DND-41 (cell line): Measurements from ENCODE around the gene SENP2.
"Not testable (repeated sequence)": the region's sequence is repeated elsewhere in the genome, so short reads cannot be mapped to it uniquely, and the experiment has no call there.

Experiments used
- ATAC-seq: fragments of 200-7000 bp; cut with Tn5 transposase; 3 replicates; pipeline ENCODE4 v1.9.1; 2021; ENCODE audit warnings: low read depth; ENCODE audit not compliant: insufficient read depth
- DNase-seq: peaks from one replicate; pipeline ENCODE4 v3.0.0-alpha.2; 2020
- H2AFZ ChIP-seq: 2 replicates; pipeline ENCODE4 v1.6.0; 2012; ENCODE audit warnings: low read depth, low read length
- H3K27ac ChIP-seq: 2 replicates; pipeline ENCODE4 v1.5.1; 2012; ENCODE audit warnings: low read length, inconsistent platforms
- H3K27me3 ChIP-seq: fragments of 200-600 bp; sonication (generic); 2 replicates; pipeline ENCODE4 v1.6.0; 2012; ENCODE audit warnings: low read length, mild to moderate bottlenecking, inconsistent platforms; ENCODE audit not compliant: insufficient read depth, poor library complexity
- H3K36me3 ChIP-seq: 2 replicates; pipeline ENCODE4 v1.5.1; 2012; ENCODE audit warnings: low read length, inconsistent platforms; ENCODE audit not compliant: insufficient read depth
- H3K4me1 ChIP-seq: 2 replicates; pipeline ENCODE4 v1.5.1; 2012; ENCODE audit warnings: mild to moderate bottlenecking, low read length; ENCODE audit not compliant: insufficient read depth
- H3K4me2 ChIP-seq: 2 replicates; pipeline ENCODE4 v1.6.0; 2012; ENCODE audit warnings: mild to moderate bottlenecking, moderate library complexity, low read length, inconsistent platforms; ENCODE audit not compliant: insufficient read depth
- H3K4me3 ChIP-seq, 2 experiments: fragments of 200-600 bp in 1 of 2; shearing (Covaris generic) in 1 of 2; 2 replicates each; pipeline ENCODE4 v1.5.1; 2012 to 2016; ENCODE audit warnings: inconsistent platforms in 2 of 2, low read length in 2 of 2, mild to moderate bottlenecking in 2 of 2, low read depth in 1 of 2, moderate library complexity in 1 of 2
- H3K79me2 ChIP-seq: 2 replicates; pipeline ENCODE4 v1.6.0; 2012; ENCODE audit warnings: low read length, inconsistent platforms; ENCODE audit not compliant: insufficient read depth
- H3K9ac ChIP-seq: 2 replicates; pipeline ENCODE4 v1.6.0; 2012; ENCODE audit warnings: low read depth, mild to moderate bottlenecking, inconsistent platforms, low read length, moderate library complexity
- H3K9me3 ChIP-seq: 2 replicates; pipeline ENCODE4 v1.5.1; 2012; ENCODE audit warnings: low read length, moderate library complexity, mild to moderate bottlenecking, inconsistent platforms; ENCODE audit not compliant: insufficient read depth, severe bottlenecking
- H4K20me1 ChIP-seq: 2 replicates; pipeline ENCODE4 v1.6.0; 2012; ENCODE audit warnings: low read length; ENCODE audit not compliant: insufficient read depth
- CTCF ChIP-seq: IDR thresholded peaks from 2 replicates; pipeline ENCODE4 v1.5.1; 2012; ENCODE audit warnings: borderline replicate concordance, low read length, moderate library complexity, mild to moderate bottlenecking; ENCODE audit not compliant: poor library complexity, severe bottlenecking; ENCODE audit errors: extremely low read depth
- EZH2 ChIP-seq: IDR thresholded peaks from 3 replicates; pipeline ENCODE4 v1.6.1; 2012; ENCODE audit warnings: borderline replicate concordance, low read depth, mild to moderate bottlenecking, moderate library complexity, low read length, inconsistent platforms; ENCODE audit not compliant: severe bottlenecking

The SENP2 gene

DNA sequence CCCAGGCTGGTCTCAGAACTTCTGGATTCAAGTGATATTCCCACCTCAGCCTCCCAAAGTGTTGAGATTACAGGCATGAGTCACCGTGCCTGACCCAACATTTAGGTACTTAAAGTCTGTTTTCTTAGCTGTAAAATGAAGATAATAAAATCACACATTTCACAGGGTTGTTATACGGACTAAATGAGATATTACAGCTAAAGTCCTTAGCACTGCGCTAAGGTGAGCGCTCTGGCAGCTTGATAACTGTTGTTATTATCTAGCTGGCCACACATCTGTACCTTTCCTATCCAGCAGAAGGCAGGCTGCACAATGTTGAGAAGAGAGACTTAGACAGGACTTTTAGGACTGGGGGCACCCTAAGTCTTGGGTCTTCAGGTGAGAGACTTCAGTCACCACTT lies 31.0 kb upstream of the SENP2 start:
- Histone ChIP-seq H3K4me1 (no peaks in the 10 kb centered on the region), H3K79me2 (no peaks in the 10 kb centered on the region), H3K9ac (no peak overlapping the region), H3K9me3 (no peaks in the 10 kb centered on the region), H3K27me3 (peaks cover 3% of the 10 kb centered on the region), H3K36me3 (no peaks in the 10 kb centered on the region), H3K4me2 (no peak overlapping the region), H3K27ac (no peak overlapping the region), H3K4me3 (no peak overlapping the region), H4K20me1 (no peaks in the 10 kb centered on the region), H2AFZ (no peak overlapping the region)
- ATAC-seq = no peak
- TF ChIP-seq CTCF = no peak
- TF ChIP-seq EZH2 = no peak
- no peak for DNase-seq

- DNase-seq (no peak), ATAC-seq (no peak)
- H3K79me2 ChIP-seq = no peaks in the 10 kb centered on the region
- H3K27ac ChIP-seq = no peak overlapping the region
- no peak overlapping the region for H3K4me3 ChIP-seq
- no peak overlapping the region for H3K9ac ChIP-seq
- no peaks in the 10 kb centered on the region for H3K36me3 ChIP-seq
- no peak for TF ChIP-seq CTCF
- TF ChIP-seq EZH2 = no peak
- no peak overlapping the region for H2AFZ ChIP-seq
- H4K20me1 ChIP-seq = no peaks in the 10 kb centered on the region
- no peak overlapping the region for H3K4me2 ChIP-seq
- H3K9me3 ChIP-seq = no peaks in the 10 kb centered on the region
- peaks cover 3% of the 10 kb centered on the region for H3K27me3 ChIP-seq
- H3K4me1 ChIP-seq = no peaks in the 10 kb centered on the region
Observed at GRCh38 chr3:185555860-185556347, 30.2 kb upstream of the SENP2 start.

- not testable (repeated sequence) for H3K4me3 ChIP-seq, ATAC-seq, H3K9me3 ChIP-seq, H3K79me2 ChIP-seq, DNase-seq, H3K9ac ChIP-seq, H3K36me3 ChIP-seq, H4K20me1 ChIP-seq, H2AFZ ChIP-seq, H3K27me3 ChIP-seq, H3K4me2 ChIP-seq, H3K27ac ChIP-seq, H3K4me1 ChIP-seq
Observed at GRCh38 chr3:185556640-185557039, 29.5 kb upstream of the SENP2 start.

DNA sequence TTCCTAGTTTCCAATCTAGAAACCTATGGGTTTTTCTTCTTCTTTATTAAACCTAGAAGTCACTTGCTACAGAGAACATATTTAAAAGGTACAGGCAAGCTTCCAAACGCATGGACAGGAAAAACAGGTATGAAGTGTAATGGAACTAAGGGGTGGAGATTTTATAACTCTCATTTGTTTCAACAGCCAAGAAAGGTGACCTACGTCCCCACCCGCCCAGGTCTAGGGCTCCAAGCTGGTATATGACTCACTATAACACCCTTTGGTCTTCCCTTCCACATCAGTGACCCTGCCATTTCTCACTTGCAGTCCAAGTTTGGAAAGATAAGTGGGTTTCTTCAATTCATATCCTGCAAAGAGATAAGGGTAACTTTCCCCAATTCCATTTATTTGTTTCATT lies 27.7 kb upstream of the SENP2 start:
- peak overlapping the region; percentile 41; the same call in 1 of the 2 replicates for H3K4me2 ChIP-seq
- no peaks in the 10 kb centered on the region for H3K9me3 ChIP-seq
- TF ChIP-seq EZH2 (no peak), CTCF (no peak)
- ATAC-seq = no peak
- no peak overlapping the region for H2AFZ ChIP-seq
- H3K79me2 ChIP-seq = no peaks in the 10 kb centered on the region
- no peaks in the 10 kb centered on the region for H4K20me1 ChIP-seq
- H3K9ac ChIP-seq = no peak overlapping the region
- no peaks in the 10 kb centered on the region for H3K36me3 ChIP-seq
- no peaks in the 10 kb centered on the region for H3K4me1 ChIP-seq
- no peak for DNase-seq
- peaks cover 3% of the 10 kb centered on the region for H3K27me3 ChIP-seq
- H3K4me3 ChIP-seq = no peak overlapping the region
- no peak overlapping the region for H3K27ac ChIP-seq
